Vagina (tissue), 2 donors: ENCODE results near the gene PTS. TPM values are rescaled to one million over a fixed set of nuclear protein-coding genes. Genes with fewer than 3 reads are reported as not detected.

Source experiments
- DNase-seq, 2 donors: peaks; one replicate each; pipeline ENCODE4 v3.0.0-alpha.2; 2017; ENCODE audit errors: extremely low spot score in 2 of 2
- H3K27ac ChIP-seq: fragments of 200-600 bp; sonication (generic); one replicate; pipeline ENCODE4 v1.5.1; 2019
- H3K27me3 ChIP-seq: fragments of 200-600 bp; sonication (generic); one replicate; pipeline ENCODE4 v1.5.1; 2019
- H3K36me3 ChIP-seq, 2 donors: fragments of 200-600 bp; sonication (generic); one replicate each; pipeline ENCODE4 v1.5.1; 2017 to 2019
- H3K4me1 ChIP-seq: fragments of 200-600 bp; sonication (generic); one replicate; pipeline ENCODE4 v1.5.1; 2019
- H3K4me3 ChIP-seq, 2 donors: fragments of 200-600 bp; sonication (generic); 1 replicate in 1 of 2; 2 replicates in 1 of 2; pipeline ENCODE4 v1.5.1; 2016 to 2019
- H3K9me3 ChIP-seq: fragments of 200-600 bp; sonication (generic); one replicate; pipeline ENCODE4 v1.5.1; 2019
- POLR2A ChIP-seq, 2 donors: fragments of 450-650 bp; IDR thresholded peaks; one replicate each; pipeline ENCODE4 v1.6.1; 2017; ENCODE audit warnings: antibody characterized with exemption in 2 of 2, mild to moderate bottlenecking in 2 of 2, moderate library complexity in 2 of 2
- POLR2AphosphoS5 ChIP-seq, 2 donors: sonication (generic); formaldehyde crosslinking; IDR thresholded peaks; one replicate each; pipeline ENCODE4 v1.9.0; 2017; ENCODE audit warnings: antibody characterized with exemption in 2 of 2, mild to moderate bottlenecking in 2 of 2, low read depth in 1 of 2; ENCODE audit not compliant: insufficient read depth in 1 of 2
- intact Hi-C: fragments of 100-400 bp; cut with DNase I; formaldehyde crosslinking; loops from one replicate; pipeline ENCODE4 v1.15.1; 2023
- total RNA-seq: library from RNA; depleted of rRNA; stranded (reverse); fragments of >200 nt; gene quantifications from one replicate; pipeline ENCODE4 v1.2.3, GENCODE V29; 2016
- TF ChIP-seq, protein P1 (sequence below), 3 experiments: fragments of 450-650 bp in 2 of 3; fragments of 200-600 bp in 1 of 3; sonication (generic) in 1 of 3; IDR thresholded peaks; one replicate each; pipeline ENCODE4 v1.5.1; 2017 to 2019; ENCODE audit warnings: antibody characterized with exemption in 3 of 3, mild to moderate bottlenecking in 2 of 3, moderate library complexity in 2 of 3

PTS gene
- total RNA-seq: 26.3 TPM

- Histone ChIP-seq H3K36me3 (peaks cover 0 to 25% of the 10 kb centered on the region in 2 donors), H3K4me1 (peaks cover 31% of the 10 kb centered on the region), H3K27ac (peak within 1 kb of the TSS; percentile 99), H3K27me3 (no peaks in the 10 kb centered on the region), H3K9me3 (no peaks in the 10 kb centered on the region), H3K4me3 (peak within 1 kb of the TSS; percentile 65 to 69)
- peak in 1 of 2 donors; percentile 96 for DNase-seq
- intact Hi-C loops: no loop called here
- TF ChIP-seq POLR2A (IDR thresholded peaks at IDR 0.05) (peak in 1 of 2 donors; percentile 81), POLR2AphosphoS5 (IDR thresholded peaks at IDR 0.05; ENCODE audit: insufficient read depth in 1 of 2, low read depth in 1 of 2) (peak; percentile 68 to 99)
- TF ChIP-seq, protein P1, sequence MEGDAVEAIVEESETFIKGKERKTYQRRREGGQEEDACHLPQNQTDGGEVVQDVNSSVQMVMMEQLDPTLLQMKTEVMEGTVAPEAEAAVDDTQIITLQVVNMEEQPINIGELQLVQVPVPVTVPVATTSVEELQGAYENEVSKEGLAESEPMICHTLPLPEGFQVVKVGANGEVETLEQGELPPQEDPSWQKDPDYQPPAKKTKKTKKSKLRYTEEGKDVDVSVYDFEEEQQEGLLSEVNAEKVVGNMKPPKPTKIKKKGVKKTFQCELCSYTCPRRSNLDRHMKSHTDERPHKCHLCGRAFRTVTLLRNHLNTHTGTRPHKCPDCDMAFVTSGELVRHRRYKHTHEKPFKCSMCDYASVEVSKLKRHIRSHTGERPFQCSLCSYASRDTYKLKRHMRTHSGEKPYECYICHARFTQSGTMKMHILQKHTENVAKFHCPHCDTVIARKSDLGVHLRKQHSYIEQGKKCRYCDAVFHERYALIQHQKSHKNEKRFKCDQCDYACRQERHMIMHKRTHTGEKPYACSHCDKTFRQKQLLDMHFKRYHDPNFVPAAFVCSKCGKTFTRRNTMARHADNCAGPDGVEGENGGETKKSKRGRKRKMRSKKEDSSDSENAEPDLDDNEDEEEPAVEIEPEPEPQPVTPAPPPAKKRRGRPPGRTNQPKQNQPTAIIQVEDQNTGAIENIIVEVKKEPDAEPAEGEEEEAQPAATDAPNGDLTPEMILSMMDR (IDR thresholded peaks at IDR 0.05): no peak
These were observed at the start of gene PTS for GRCh38 chr11:112226062-112226830. Gene PTS (plus strand): TSS chr11:112226428. CDS start chr11:112226444, 16 bp downstream.

DNA sequence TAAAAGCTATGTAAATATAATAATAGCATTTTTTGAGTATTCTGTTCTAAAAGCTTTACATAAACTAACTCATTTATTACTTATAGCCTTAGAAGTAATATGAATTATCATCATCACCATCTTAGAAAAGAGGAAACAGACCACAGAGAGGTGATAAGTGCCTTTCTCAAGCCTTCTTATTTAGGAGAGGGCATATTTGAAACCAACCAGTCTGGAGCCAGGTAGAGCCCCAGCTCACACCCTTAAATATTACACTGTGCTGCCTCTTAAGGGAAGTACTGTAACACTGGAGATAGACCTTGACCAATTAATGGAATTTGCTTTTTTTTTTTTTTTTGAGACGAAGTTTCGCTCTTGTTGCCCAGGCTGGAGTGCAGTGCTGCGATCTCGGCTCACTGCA is 48.6 kb upstream of the PTS start:
- no peak overlapping the region for H3K27ac ChIP-seq
- intact Hi-C loops: no loop called here

DNA sequence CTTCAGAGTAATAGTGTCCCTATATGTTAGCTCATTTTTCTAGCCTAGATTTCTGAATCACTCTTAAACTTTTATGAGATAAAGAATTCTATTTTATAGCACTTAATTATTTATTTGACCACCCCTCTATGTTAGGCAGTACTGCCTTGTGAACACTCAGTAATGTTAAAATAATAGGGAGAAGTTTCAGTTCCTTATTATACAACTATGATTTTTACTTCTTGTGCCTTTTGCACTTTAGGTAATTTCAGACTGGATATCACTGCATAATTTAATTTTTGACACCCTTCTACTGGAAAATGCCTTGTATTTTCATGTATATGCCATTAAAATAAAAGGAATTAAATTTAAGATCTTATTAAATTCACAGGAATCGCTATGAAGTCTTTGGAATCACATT is 47.8 kb upstream of the PTS start:
- H3K27me3 ChIP-seq: no peaks in the 10 kb centered on the region
- H3K4me3 ChIP-seq: no peak overlapping the region
- peaks cover 13% of the 10 kb centered on the region for H3K4me1 ChIP-seq
- intact Hi-C loops: no loop called here
- no peak overlapping the region for H3K27ac ChIP-seq
- no peaks in the 10 kb centered on the region for H3K9me3 ChIP-seq
- TF ChIP-seq, protein P1 (IDR thresholded peaks at IDR 0.05): no peak
- TF ChIP-seq POLR2A (IDR thresholded peaks at IDR 0.05) (no peak), POLR2AphosphoS5 (IDR thresholded peaks at IDR 0.05; ENCODE audit: insufficient read depth in 1 of 2, low read depth in 1 of 2) (no peak)
- DNase-seq: no peak
- H3K36me3 ChIP-seq: no peaks in the 10 kb centered on the region

More for the DNA sequence above, 48.6 kb upstream of the PTS start:
- H3K4me3 ChIP-seq: no peak overlapping the region
- H3K27me3 ChIP-seq: no peaks in the 10 kb centered on the region
- no peak for DNase-seq
- no peaks in the 10 kb centered on the region for H3K9me3 ChIP-seq
- no peak for TF ChIP-seq POLR2AphosphoS5 (IDR thresholded peaks at IDR 0.05; ENCODE audit: insufficient read depth in 1 of 2, low read depth in 1 of 2)
- no peak for TF ChIP-seq POLR2A (IDR thresholded peaks at IDR 0.05)
- TF ChIP-seq, protein P1 (IDR thresholded peaks at IDR 0.05): no peak
- H3K36me3 ChIP-seq: no peaks in the 10 kb centered on the region
- peaks cover 13% of the 10 kb centered on the region for H3K4me1 ChIP-seq

- H3K27me3 ChIP-seq: no peaks in the 10 kb centered on the region
- TF ChIP-seq, protein P1 (IDR thresholded peaks at IDR 0.05): no peak
- TF ChIP-seq POLR2AphosphoS5 (IDR thresholded peaks at IDR 0.05; ENCODE audit: insufficient read depth in 1 of 2, low read depth in 1 of 2) (no peak), POLR2A (IDR thresholded peaks at IDR 0.05) (no peak)
- H3K36me3 ChIP-seq: no peaks in the 10 kb centered on the region
- no peak for DNase-seq
- no peaks in the 10 kb centered on the region for H3K9me3 ChIP-seq
- peaks cover 13% of the 10 kb centered on the region for H3K4me1 ChIP-seq
- H3K27ac ChIP-seq: no peak overlapping the region
- H3K4me3 ChIP-seq: no peak overlapping the region
- intact Hi-C loops: no loop called here
These were observed 47.3 kb upstream of the PTS start for GRCh38 chr11:112178936-112179335.

DNA sequence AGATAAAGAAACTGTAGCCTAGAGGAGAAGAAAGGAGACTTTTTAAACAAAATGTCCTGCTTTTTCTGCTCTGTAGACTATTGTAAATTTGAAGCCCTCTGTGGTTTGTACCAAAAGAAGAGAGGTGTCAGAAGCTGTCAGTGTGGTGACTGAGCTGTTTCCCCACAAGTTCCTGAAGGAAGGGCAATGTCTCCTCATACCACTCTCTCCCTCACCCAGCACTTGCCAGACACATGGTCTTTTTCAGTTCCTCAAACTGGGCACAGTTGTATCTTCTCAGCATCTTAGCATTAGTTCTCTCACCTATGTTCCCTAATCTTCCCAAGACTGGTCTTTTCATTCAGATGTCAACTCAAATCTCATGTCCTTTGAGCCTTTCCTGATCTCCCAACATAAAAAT is 46.6 kb upstream of the PTS start:
- intact Hi-C loops: no loop called here
- Histone ChIP-seq H3K27ac (no peak overlapping the region), H3K36me3 (no peaks in the 10 kb centered on the region), H3K9me3 (no peaks in the 10 kb centered on the region), H3K4me1 (peaks cover 13% of the 10 kb centered on the region), H3K4me3 (no peak overlapping the region), H3K27me3 (no peaks in the 10 kb centered on the region)
- no peak for DNase-seq
- TF ChIP-seq POLR2AphosphoS5 (IDR thresholded peaks at IDR 0.05; ENCODE audit: insufficient read depth in 1 of 2, low read depth in 1 of 2) (no peak), POLR2A (IDR thresholded peaks at IDR 0.05) (no peak)
- TF ChIP-seq, protein P1 (IDR thresholded peaks at IDR 0.05): no peak
